GM19240 (cell line): ENCODE data around the gene ACP6.
A peak's percentile ranks its signal among the peaks of the same experiment; 100 is the strongest.
"Not testable (repeated sequence)": the region's sequence is repeated elsewhere in the genome, so short reads cannot be mapped to it uniquely, and the experiment has no call there.

Experiments
- DNase-seq: peaks from one replicate; pipeline ENCODE4 v3.0.0; 2011; ENCODE audit warnings: low spot score; ENCODE audit not compliant: insufficient read length

The ACP6 gene

GRCh38 chr1:147670319-147671001, at the start of gene ACP6:
Gene ACP6 (minus strand): TSS chr1:147670524. CDS start chr1:147670048, 476 bp downstream.
- DNase-seq = peak; percentile 78

GRCh38 chr1:147719711-147720225, 49.4 kb upstream of the ACP6 start:
- no peak for DNase-seq

- no peak for DNase-seq
Measured at GRCh38 chr1:147719029-147719698, 48.8 kb upstream of the ACP6 start.

GRCh38 chr1:147717706-147718097, 47.4 kb upstream of the ACP6 start:
- DNase-seq = no peak

- DNase-seq = no peak
Measured at GRCh38 chr1:147717051-147717705, 46.9 kb upstream of the ACP6 start.

GRCh38 chr1:147712605-147713004, 42.3 kb upstream of the ACP6 start:
- DNase-seq = no peak

- DNase-seq = peak; percentile 47
Measured at GRCh38 chr1:147700042-147701006, 30.0 kb upstream of the ACP6 start.

GRCh38 chr1:147699686-147700041, 29.3 kb upstream of the ACP6 start:
- no peak for DNase-seq

GRCh38 chr1:147683163-147683763, 12.9 kb upstream of the ACP6 start:
- no peak for DNase-seq

GRCh38 chr1:147680608-147681235, 10.4 kb upstream of the ACP6 start:
- not testable (repeated sequence) for DNase-seq

GRCh38 chr1:147677681-147678080, 7.4 kb upstream of the ACP6 start:
- not testable (repeated sequence) for DNase-seq

GRCh38 chr1:147676311-147677085, 6.2 kb upstream of the ACP6 start:
- DNase-seq = no peak

GRCh38 chr1:147673816-147674215, 3.5 kb upstream of the ACP6 start:
- DNase-seq = no peak

GRCh38 chr1:147673406-147673805, 3.1 kb upstream of the ACP6 start:
- DNase-seq = no peak

GRCh38 chr1:147669469-147670318, 630 bp downstream of the ACP6 start:
- peak; percentile 31 for DNase-seq

- DNase-seq = no peak
Measured at GRCh38 chr1:147665521-147665920, 4.8 kb downstream of the ACP6 start.

GRCh38 chr1:147664206-147664605, 6.1 kb downstream of the ACP6 start:
- no peak for DNase-seq

- DNase-seq = no peak
Measured at GRCh38 chr1:147654511-147654910, 15.8 kb downstream of the ACP6 start.

- no peak for DNase-seq
Measured at GRCh38 chr1:147652306-147652705, 18.0 kb downstream of the ACP6 start.
